Embryonic facial prominence (tissue), 1 donor: ENCODE data around the gene PCARE.
A peak's percentile ranks its signal among the peaks of the same experiment; 100 is the strongest.

ENCODE experiments used
- DNase-seq: peaks from one replicate; pipeline ENCODE4 v3.0.0-alpha.2; 2016; ENCODE audit errors: extremely low spot score

The PCARE gene

DNA sequence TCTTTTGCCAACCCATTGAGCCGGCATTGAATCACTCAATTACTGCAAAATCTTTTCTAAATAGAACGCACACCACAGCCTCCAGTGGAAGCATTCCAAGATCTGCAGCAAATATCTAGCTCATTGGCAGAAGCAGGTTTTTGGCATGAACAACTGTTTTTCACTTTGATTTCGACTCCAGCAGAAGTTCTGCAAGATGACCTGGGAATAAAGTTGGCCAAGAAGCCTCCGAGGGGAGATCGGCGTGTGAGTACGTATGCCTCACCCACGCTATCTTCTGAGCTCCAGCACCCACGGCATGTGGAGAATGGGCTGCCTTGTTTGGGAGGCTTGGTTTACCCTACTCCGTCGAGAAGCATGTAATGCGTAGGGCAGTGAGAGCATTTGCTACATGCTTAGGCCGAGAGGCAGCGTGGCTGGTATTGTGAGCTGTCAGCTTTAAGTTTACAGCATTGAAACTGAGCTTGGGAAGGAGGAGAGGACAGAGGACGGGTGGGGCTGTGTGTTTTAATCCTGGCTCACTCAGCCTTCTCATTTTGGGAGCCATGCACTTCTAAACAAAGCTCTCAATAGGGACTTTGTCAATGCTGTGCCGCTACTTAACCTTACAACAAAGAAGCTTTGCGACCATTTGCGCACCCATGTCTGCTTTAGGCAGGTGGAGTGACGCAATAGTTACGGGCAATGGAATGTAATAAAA, 10.5 kb downstream of the PCARE start:
- peak; percentile 59 for DNase-seq

DNA sequence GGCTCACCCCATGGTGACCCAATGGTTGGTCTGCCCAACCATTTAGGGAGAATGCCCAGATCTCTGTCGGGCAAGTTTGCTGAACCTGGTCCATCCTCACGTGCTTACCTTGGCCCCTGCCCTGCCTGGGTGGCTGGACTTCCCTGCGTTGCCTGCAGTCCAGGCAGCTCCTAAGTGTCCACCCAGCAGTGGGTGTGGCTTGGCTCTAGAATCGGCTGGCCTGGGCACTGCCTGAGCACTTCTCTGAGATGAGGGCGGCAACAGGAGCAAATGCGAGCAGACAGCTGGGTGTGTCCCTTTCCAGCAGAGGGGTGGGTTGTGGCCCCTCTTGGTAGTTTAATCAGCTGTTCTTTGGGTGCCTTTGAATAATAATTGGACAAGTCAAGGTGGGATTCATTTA, 11.3 kb downstream of the PCARE start:
- DNase-seq, result no peak

DNA sequence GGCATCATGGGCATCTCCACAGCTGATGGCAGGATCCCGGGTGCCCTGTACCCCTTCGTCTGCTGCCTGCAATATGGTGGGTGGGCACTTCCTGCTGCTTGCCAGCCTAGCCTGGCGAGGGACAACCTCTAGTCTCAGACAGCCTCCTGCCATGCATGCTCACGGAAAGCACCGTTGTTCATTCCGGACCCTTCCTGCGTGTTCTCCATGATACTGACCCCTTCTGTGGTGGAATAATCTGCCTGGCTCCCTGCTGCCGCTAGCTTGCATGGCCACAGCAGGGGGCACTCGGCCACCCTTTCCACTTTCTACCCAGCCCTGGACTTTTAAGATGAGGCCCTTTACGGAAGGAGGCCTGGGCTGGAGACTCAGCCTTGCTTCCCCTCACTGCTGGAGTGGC, 12.0 kb downstream of the PCARE start:
- no peak for DNase-seq

DNA sequence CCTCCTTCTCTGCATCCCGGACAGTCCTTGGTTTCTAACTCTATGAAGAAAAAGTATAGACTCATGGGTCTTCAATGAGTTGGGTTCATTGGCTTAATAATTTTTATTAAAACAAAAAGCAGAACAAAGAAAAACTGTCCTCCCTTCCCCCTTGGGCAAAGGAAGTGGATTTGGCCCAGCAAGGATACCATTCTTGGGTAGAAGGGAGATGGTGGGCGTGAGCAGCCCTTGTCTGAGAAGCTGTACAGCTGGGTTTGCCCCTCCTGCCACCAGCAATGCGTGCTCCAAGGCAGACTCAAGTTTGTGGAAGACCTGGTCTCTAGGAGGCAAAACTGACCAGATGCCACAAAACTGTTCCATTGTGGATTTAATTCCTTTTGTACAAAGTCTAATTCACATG, 12.7 kb downstream of the PCARE start:
- no peak for DNase-seq

DNA sequence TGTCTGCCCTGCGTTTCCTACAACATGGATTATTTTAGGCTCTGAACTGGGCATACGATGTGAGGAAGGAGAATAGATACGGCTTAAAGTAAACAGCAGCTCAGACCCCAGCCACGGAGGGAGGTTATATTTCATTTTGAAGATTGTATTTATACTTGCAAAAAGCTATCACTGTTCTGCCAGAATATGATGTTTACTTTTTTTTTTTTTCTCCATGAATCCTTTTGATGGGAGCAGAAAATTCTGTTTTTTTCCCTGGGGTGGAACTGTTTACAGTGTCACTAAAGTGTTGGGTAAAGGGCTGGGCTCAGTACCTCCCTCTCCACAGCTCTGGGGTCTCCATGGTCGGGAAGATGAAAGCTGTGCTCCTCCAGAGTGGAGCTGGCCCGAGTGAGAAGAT, 13.1 kb downstream of the PCARE start:
- no peak for DNase-seq

DNA sequence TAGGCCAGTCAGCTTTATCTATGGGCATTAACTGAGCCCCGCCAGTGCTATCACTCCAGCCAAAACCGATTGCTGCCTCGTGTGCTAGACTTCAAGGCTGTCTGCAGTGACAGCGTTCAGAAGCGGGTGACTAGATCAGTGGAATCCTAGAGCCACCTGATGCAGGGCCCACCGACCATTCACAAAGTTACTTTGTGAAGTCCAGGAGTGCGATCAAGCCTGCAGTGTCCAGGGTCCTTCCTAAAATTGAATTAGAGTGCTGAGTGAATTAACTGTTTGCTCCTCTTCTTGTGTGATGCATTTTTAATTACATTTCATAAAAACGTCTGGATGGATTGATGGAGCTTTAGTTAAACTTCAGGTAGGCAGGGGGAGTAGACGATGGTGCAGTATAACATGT, 13.9 kb downstream of the PCARE start:
- DNase-seq, result no peak

DNA sequence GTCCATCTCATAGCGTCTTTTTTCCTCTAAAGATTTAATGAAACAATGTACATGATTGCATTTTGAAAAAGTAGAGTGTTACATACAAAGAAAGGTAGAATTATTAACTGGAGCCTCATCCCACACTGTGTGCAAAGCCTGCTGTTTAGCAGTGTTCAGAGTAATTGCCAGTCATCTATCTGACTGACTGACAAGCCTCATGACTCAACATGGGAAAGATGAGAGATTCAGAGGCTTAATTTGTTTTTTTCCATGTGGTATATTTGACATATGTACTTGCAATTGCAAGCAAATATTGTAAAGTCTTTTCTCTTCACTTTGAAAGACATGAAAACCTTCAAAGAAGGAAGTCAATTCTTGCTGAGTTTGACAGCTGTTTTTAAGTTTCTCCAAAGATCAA, 14.7 kb downstream of the PCARE start:
- no peak for DNase-seq

DNA sequence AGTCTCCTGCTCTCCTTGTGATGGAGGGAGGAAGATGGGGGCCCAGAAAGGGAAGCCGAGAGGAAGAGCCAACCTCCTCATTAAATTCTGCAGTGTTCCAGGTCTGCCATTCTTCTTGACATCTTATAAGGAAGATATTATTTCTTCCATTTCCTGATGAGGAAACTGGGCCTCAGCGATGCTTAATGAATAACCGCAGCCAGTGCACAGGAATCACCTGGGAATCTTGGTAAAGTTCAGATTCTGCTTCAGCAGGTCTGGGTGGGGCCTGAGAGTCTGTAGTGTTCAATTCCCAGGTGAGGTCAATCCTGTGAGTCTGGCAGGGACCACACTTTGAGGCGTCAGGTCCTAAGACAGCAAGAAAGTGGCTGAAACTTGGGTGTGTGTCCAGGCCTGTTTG, 17.3 kb downstream of the PCARE start:
- DNase-seq, result no peak

DNA sequence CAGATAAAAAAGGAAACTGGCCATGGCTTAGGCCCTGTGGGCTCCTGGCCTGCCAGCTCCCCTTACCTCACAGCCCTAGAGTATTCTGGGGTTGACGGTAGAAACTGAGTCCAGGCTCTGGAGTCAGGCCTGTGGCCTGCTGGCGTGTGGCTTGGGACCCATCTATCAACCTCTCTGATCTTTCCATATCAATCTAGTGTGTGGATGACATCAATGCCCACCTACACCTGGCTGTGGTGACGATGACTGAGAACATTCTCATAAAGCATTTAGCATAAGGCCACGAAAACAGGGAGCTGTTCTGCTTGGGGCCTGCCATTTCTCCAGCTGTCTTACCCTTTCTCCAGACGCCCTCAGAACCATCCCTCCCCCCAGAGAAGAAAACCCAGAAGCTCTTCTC, 17.9 kb downstream of the PCARE start:
- no peak for DNase-seq

DNA sequence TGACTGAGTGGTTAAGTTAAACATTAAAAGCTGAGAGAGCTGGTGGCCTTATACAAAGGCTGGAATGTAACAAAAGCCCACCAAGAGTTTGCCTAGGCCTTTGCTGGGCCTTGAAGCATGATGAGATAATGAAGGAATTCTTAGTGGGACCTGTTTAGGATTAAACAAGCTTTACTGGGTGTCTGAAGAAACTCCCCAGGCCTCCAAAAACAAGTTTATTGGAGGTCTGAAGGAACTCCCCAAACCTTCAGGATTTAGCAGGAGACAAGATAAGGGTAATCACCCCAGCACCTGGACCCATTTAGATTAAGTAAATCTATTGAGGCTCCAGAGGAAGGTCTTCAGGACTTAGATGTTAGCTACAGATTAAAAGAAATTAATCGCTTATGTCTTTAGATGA, 18.7 kb downstream of the PCARE start:
- DNase-seq, result no peak

DNA sequence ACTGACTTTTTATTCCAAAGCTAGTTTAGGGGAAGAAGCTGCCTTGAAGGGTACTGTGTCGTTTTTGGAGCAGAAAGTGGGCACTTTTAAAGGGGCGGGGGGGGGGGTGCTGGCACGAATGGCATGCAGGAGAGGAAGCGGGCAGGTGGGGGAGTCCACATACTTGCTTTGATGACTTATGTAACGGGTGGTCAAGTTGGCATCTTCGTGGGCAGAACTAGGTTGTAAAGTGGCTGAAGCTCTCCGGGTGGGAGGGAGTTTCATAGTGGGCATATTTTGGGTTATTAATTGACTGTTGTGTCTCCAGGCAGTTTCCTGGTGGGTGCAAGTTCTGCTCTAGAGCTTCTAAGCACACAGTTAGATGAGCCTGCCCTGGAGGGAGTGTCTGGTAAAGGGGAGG, 19.9 kb downstream of the PCARE start:
- no peak for DNase-seq

DNA sequence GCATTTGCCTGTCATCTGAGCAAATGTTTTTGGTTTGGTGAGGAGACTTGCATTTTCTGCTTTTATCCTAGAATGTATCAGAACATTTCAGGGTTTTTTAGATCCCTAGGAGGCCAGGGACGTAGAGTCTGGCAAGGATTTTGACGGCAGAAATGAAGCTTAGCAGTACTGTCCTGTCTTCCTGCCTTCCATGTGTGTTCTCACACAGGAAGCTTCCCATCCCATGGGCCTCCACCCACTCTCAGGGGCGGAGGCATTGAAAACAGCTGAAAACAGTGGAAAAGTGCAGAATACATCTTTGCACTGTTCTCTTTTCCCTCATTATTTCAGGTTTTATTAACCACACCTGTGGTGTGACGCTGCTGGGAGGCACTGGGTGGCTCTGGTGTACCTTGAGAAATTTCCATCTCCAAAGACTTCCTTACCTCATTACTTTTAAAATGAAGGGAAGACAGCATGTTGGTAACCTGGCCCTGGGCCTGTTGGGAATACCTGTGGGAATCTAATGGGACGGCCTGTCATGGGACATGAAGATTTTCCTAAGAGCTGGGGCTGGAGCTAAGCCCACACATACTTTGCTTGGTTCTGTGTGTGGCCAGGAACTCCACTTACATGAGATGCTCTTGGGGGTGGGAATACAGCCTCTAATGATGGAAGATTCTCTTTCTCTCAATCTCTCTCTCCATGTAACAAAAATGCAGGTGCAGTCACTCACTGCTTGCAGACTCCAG, 20.5 kb downstream of the PCARE start:
- no peak for DNase-seq

DNA sequence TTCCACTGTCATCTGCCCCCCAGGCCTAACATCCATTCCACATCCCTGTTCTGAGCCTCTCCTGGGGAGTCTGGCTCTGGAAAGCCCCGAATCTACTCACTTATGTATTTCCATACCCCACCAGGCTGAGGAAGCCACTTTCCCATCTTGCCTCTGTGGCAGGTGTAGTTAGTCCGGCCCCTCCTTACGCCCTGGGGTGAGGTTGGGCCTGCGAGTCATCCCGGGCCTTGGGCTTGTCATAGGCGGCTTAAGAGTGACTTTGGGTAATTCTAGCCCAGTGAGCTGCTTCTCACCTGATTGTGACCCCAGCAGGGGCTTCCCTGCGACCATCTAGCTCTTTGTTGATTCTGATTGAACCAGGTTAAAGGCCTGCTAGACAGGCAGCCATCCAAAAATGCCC, 21.1 kb downstream of the PCARE start:
- no peak for DNase-seq

DNA sequence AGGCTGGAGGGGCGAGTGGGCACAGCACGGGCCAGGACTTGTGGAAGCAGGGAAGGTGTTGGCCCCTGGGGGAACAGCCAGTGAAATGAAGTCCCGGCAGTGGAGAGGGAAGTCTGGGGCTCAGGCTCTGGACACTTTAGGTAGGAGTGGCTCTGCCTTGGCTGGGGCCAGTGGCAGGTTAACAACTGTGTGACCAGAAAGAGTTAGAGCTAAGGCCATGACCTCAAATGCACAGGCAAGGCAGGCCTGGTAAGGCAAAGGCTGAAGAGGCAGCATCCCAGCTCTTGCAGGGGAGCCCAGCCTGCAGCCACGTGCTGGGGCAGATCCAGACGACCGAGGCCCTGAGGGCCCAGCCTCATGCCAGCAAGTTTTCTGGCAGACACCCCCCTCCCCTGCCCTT, 21.5 kb downstream of the PCARE start:
- no peak for DNase-seq

DNA sequence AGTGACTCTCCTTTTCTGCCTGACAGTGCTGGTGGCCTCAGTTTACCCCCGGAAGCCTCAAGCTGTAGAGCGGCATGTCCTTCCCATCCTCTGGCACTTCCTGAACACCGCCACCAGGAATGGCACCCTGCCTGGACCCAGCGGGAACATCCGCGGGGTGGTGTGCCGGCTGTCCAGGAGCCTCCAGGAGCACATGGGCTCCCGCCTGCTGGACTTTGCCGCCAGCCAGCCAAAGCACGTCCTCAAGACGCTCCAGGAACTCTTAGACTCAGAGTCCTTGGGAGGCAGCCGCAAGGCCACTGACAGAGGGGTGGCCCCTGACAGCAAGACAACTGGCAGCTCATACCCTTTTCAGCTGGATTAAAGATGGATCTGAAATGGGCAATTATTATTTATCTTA, 22.6 kb downstream of the PCARE start:
- DNase-seq, result no peak

DNA sequence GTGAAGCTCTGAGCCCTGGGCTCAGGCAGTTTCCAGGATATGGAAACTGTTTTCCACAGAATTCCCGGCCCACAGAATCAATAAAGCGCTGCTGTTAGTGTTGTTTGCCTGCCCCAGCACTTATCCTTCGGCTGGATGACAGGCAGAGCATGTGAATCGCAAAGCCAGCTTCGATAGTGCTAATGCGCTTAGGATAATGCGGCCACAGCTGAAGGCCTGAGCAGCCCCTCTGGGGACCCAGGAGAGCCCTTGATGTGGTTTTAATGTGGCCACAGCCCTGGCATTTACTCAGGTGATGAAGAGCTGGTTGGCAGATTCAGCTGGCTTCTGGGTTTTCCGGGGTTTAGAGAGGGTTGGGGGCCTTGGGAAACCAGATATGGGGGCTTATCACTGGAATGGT, 23.7 kb downstream of the PCARE start:
- DNase-seq, result no peak

DNA sequence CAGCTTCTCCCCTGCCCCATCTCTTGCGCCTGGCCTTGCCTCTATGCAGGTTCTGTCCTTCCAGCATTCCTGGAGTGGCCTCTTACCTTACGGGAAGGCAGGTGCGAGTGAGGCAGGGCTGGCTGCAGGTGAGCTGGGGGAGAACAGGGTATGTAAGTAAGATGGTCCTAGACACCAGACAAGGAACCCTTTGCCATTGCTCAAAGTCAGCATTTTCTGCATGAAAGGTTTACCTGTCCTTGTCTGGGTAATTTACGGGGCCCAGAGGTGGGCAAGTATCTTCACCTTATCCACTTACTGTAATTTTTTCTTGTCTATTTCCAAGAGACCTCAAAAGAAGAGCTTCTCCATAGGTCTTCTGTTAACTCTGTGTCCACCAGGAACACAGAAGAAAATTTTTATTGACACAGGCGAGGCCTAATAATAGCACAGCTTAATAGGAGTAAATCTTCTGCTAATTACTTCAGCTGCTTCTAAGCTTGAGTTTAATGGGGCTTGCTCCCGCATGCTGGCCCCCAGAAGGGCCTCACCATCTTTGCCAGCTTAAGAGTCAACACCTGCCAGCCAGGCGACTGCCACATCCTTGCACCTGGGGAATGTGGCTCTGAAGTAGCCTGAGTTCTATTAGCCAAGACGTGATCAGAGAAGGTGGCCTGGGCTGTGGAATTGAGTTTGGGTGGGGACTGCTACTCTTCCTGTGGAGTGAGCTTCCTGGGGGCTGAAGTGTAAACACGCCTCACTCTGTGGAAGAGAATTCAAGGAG, 27.1 kb downstream of the PCARE start:
- no peak for DNase-seq

DNA sequence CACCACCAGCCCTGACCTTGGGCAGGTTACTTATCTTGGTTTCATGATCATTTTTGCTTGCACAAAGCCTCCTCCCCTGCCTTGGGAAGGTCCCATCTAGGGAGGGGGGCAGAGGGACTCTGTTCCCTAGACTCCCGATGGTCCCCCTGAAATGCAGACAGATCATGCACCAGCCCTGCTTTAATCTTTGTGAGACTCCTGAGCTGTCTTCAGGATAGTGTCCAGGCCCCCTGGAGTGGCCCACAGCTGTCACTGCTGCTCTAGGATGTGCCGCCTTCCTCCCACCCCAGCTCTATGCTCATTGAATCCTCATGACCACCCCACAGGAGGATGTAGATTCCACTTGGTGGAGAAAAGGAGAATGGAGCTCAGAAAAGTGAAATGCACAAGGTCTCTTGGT, 28.0 kb downstream of the PCARE start:
- DNase-seq, result no peak

DNA sequence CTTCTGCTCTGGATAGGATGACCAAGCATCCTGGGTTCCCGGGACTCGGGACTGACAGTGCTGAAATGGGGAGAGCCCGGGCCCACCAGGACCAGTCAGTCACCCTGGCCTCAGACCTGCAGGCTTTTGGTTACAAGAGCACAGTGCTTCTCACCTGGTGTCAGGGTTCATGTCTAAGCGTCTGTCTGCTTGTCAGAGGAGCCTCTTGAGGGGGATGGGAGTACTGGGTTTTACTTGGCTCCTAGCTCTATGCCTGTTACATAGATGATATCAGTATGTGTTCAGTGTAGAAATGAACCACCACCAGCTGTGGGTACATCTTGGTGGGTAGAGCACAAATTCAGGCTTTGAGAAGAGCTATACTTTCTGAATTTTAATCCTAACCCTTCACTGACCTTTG, 29.9 kb downstream of the PCARE start:
- no peak for DNase-seq

DNA sequence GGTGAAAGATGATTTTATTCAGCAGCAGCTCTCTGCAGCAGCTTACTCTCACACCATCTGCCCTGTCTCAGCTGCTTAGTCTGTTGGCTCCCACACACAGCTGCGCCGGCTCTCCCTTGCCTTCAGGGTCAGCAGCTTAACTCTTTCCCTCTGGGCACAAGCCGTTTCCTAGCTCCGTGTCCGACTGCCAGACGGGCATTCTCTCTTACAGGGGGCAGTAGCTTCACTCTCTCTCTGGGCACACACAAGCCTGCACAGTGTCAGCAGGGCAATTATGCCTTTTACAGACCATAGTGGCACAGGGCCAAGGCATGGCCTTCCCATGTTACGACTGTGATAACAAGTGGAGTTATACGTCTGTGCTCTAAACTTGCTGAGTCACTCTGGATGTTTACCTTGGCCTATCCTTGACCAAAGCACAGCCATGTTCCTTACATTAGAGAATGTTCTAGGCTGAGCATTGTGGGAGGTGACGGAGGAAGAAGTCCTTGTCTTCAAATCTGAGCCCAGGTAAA, 31.7 kb downstream of the PCARE start:
- DNase-seq, result no peak

DNA sequence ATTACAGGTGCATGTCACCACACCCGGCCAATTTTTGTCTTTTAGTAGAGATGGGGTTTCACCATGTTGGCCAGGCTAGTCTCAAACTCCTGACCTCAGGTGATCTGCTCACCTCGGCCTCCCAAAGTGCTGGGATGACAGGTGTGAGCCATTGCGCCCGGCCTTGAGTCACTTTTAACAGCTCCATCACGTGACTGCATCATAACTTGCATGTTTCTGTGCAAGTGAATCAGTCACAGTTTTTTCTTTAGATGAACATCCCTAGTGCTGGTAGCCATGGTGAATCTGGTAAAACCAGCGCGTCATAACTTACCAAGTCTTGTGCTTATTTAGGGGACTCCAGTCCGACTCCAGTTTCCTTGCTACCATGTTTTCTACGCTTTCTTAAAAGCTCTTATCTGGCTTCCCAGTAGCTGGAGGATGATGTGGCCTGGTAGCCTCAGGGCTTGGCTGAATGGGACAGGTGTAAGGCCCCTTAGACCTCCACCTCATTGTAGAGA, 33.1 kb downstream of the PCARE start:
- DNase-seq, result no peak

DNA sequence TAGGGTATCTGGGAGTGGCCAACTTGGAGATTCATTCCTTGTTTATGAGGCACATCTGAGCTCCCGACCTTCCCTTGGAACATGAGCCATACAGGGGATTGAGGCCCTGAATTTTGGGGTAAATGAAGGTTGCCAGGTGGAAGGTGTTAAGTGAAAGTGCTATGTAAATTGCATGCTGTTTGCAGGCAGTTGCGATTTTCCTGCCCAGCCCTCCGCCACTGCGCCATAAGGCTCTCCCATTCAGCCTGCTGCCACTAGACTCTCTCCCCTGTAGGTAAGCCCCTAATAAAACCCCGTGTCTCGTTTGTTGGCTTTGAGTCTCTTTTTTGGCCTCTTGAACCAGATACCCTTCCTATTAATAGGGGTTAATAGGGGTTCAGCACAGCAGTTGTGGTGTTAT, 33.8 kb downstream of the PCARE start:
- DNase-seq, result no peak
